ENCODE measurements around the gene DDX6. TPM values are rescaled to one million over a fixed set of nuclear protein-coding genes. Genes with fewer than 3 reads are reported as not detected.
"Not testable (repeated sequence)": the region's sequence is repeated elsewhere in the genome, so short reads cannot be mapped to it uniquely, and the experiment has no call there.

Gene DDX6
- total RNA-seq, 4 donors from 2014 or later = 69.7 to 96.9 (median 84.6) TPM

DNA sequence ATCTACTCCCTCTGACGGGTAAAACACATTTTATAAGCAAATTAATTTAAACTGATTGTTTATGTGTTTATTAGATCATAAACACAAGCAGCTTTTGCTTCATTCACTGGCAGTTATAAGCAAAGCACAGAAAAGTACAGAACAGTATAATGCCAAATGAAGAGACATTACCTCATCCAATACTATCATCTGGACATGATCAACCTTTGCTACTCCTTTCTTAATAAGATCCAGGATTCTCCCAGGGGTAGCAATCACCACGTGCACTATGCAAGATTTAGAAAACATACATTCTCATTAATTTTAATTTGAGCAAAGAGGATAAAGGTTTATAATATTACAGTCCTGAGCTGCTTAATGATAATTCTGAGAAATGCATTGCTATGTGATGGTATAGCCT is 27.9 kb downstream of the DDX6 start:
- Histone ChIP-seq H3K4me3 (no peak overlapping the region), H3K27me3 (no peaks in the 10 kb centered on the region), H3K27ac (no peak overlapping the region), H3K36me3 (peaks cover 0 to 100% (median 48%) of the 10 kb centered on the region in 3 donors), H3K9me3 (no peaks in the 10 kb centered on the region), H3K4me1 (peaks cover 0 to 23% (median 5%) of the 10 kb centered on the region in 3 donors)
- 74 to 76% methylated on average over 2 of the region's 2 CpGs for WGBS, 2 donors
- TF ChIP-seq POLR2A (IDR thresholded peaks at IDR 0.05) = no peak
- TF ChIP-seq, protein P1, sequence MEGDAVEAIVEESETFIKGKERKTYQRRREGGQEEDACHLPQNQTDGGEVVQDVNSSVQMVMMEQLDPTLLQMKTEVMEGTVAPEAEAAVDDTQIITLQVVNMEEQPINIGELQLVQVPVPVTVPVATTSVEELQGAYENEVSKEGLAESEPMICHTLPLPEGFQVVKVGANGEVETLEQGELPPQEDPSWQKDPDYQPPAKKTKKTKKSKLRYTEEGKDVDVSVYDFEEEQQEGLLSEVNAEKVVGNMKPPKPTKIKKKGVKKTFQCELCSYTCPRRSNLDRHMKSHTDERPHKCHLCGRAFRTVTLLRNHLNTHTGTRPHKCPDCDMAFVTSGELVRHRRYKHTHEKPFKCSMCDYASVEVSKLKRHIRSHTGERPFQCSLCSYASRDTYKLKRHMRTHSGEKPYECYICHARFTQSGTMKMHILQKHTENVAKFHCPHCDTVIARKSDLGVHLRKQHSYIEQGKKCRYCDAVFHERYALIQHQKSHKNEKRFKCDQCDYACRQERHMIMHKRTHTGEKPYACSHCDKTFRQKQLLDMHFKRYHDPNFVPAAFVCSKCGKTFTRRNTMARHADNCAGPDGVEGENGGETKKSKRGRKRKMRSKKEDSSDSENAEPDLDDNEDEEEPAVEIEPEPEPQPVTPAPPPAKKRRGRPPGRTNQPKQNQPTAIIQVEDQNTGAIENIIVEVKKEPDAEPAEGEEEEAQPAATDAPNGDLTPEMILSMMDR (IDR thresholded peaks at IDR 0.05) = no peak
- intact Hi-C loops (cut with DNase I) = no loop called here
- no peak for DNase-seq

DNA sequence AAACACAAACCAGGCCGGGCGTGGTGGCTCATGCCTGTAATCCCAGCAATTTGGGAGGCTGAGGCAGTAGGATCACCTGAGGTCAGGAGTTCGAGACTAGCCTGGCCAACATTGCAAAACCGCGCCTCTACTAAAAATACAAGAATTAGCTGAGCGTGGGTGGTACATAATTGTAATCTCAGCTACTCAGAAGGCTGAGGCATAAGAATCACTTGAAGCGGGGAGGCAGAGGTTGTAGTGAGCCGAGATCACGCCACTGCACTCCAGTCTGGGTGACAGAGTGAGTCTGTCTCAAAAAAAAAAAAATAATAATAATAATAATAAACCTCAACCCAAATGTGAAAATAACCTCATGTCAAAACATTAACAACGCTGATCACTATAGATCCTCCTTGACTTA is 29.0 kb downstream of the DDX6 start:
- H3K27ac ChIP-seq; H3K9me3 ChIP-seq; H3K27me3 ChIP-seq; DNase-seq; H3K4me3 ChIP-seq; intact Hi-C loops (cut with DNase I): not testable (repeated sequence)
- peaks cover 0 to 13% (median 0%) of the 10 kb centered on the region in 3 donors for H3K4me1 ChIP-seq
- peaks cover 0 to 100% (median 41%) of the 10 kb centered on the region in 3 donors for H3K36me3 ChIP-seq
- 86 to 94% methylated on average over 10 of the region's 10 CpGs for WGBS, 2 donors

DNA sequence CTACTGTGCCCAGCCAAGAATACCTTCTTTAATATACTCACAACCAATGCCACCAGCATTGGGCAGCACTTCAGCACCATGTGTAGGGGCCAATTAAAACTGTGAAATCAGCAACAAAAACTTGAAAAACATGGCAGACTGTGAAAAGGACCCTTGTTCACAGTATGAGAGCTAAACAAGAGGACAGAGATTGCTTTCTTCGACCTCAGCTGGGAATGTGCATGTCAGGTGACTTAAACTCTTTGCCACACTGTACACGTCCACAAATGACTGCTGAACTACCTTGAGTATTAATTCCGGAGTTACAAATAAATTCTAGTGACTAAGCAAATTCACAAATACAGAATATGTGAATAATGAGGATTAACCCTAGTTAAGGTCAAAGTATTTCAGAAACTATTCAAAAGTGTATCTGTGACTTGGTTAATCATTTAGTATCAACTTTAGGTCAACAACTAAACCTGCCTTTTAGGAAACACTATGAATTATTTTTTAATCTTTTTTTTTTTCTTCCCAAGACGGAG is 33.0 kb downstream of the DDX6 start:
- Histone ChIP-seq H3K4me3 (no peak overlapping the region), H3K4me1 (no peaks in the 10 kb centered on the region), H3K9me3 (no peaks in the 10 kb centered on the region), H3K27ac (no peak overlapping the region), H3K36me3 (peaks cover 15 to 100% (median 60%) of the 10 kb centered on the region in 3 donors), H3K27me3 (no peaks in the 10 kb centered on the region)
- WGBS, 2 donors = 58 to 71% methylated on average over 3 to 4 of the region's 4 CpGs
- no peak for DNase-seq
- TF ChIP-seq, protein P1 (IDR thresholded peaks at IDR 0.05) = no peak
- TF ChIP-seq POLR2A (IDR thresholded peaks at IDR 0.05) = no peak
- intact Hi-C loops (cut with DNase I) = no loop called here

DNA sequence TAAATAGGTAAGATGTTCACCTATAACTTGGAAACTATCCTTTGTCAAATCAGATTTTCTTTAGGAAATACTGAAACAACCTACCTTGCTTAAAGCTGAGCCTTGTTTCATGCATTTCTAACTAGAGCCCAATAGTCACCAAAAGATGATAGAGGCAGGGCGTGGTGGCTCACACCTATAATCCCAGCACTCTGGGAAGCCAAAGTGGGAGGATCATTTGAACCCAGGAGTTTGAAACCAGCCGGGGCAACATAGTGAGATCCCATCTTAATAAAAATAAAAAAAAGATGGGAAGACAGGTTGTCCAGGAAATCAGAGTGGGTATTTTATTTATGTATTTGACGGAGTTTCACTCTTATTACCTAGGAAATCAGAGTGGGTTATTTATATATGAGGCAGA is 38.3 kb downstream of the DDX6 start:
- intact Hi-C loops (cut with DNase I) = no loop called here
- no peak for DNase-seq
- no peak for TF ChIP-seq POLR2A (IDR thresholded peaks at IDR 0.05)
- TF ChIP-seq, protein P1 (IDR thresholded peaks at IDR 0.05) = no peak
- Histone ChIP-seq H3K27ac (no peak overlapping the region), H3K27me3 (no peaks in the 10 kb centered on the region), H3K4me1 (no peaks in the 10 kb centered on the region), H3K36me3 (peaks cover 19 to 95% (median 43%) of the 10 kb centered on the region in 3 donors), H3K4me3 (no peak overlapping the region), H3K9me3 (no peaks in the 10 kb centered on the region)
- WGBS, 2 donors = 88 to 95% methylated on average over 3 of the region's 3 CpGs

DNA sequence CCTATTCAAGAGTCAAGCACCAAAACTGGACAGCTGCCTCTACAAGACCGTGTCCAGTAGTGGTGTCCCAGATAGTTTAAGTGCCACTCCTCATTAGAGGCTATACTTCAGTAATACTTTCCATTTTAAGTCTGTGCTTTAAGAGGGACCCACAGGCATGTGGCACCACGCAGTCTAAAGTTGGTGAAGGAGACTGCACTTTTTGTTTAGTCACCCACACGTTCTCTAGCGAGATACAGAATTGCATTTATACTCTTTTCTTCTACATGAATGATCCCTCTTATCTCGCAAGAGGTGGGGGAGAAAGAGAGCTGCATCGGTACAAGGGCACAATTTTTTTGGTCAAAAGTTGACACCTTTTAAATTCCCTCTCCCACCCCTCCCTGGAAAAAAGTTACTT is 41.5 kb downstream of the DDX6 start:
- 82 to 84% methylated on average over 6 of the region's 6 CpGs for WGBS, 2 donors
- intact Hi-C loops (cut with DNase I) = no loop called here
- TF ChIP-seq, protein P1 (IDR thresholded peaks at IDR 0.05) = no peak
- TF ChIP-seq POLR2A (IDR thresholded peaks at IDR 0.05) = no peak
- H3K36me3 ChIP-seq = peaks cover 16 to 63% (median 29%) of the 10 kb centered on the region in 3 donors
- no peaks in the 10 kb centered on the region for H3K27me3 ChIP-seq
- no peak overlapping the region for H3K27ac ChIP-seq
- H3K4me1 ChIP-seq = no peaks in the 10 kb centered on the region
- no peaks in the 10 kb centered on the region for H3K9me3 ChIP-seq
- no peak overlapping the region for H3K4me3 ChIP-seq
- DNase-seq = no peak

DNA sequence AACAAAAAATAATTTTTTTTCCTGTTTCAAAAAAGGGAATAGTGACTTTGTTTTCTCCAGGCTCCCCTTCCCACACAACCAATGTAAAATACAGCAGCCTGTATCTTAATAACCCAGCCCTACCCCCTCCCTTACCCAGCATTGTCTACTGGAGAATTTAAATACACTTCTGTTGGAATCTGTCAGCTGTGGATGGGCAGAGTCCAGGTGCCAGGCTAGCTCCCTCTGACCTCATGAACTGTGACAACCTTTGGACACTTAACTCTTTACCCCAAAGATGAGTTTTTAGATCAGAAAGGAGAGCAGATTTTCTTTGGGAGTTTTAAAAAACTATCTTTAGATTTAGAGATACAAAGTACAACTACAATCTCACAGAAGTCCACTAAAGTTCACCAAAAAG is 42.9 kb downstream of the DDX6 start:
- H3K9me3 ChIP-seq = no peaks in the 10 kb centered on the region
- TF ChIP-seq, protein P1 (IDR thresholded peaks at IDR 0.05) = no peak
- H3K27ac ChIP-seq = no peak overlapping the region
- H3K4me3 ChIP-seq = no peak overlapping the region
- no peaks in the 10 kb centered on the region for H3K27me3 ChIP-seq
- no peaks in the 10 kb centered on the region for H3K4me1 ChIP-seq
- intact Hi-C loops (cut with DNase I) = no loop called here
- H3K36me3 ChIP-seq = peaks cover 5 to 49% (median 17%) of the 10 kb centered on the region in 3 donors
- DNase-seq = no peak

Measured in esophagus squamous epithelium (tissue), 5 donors.